BLaER1 (cell line): ENCODE measurements around the gene PML.

Source experiments
- H3K27ac ChIP-seq: shearing (Covaris generic); formaldehyde crosslinking; 2 replicates; pipeline ENCODE4 v1.8.1; 2022
- H3K27me3 ChIP-seq: shearing (Covaris generic); formaldehyde crosslinking; 2 replicates; pipeline ENCODE4 v1.8.1; 2022
- H3K36me3 ChIP-seq: shearing (Covaris generic); formaldehyde crosslinking; 2 replicates; pipeline ENCODE4 v1.8.1; 2022
- H3K4me1 ChIP-seq: shearing (Covaris generic); formaldehyde crosslinking; 2 replicates; pipeline ENCODE4 v1.8.1; 2022
- H3K4me2 ChIP-seq: shearing (Covaris generic); formaldehyde crosslinking; 2 replicates; pipeline ENCODE4 v1.8.1; 2022
- H3K4me3 ChIP-seq: shearing (Covaris generic); formaldehyde crosslinking; 2 replicates; pipeline ENCODE4 v1.8.1; 2022
- H3K9ac ChIP-seq: shearing (Covaris generic); formaldehyde crosslinking; 2 replicates; pipeline ENCODE4 v1.8.1; 2022
- H3K9me3 ChIP-seq: shearing (Covaris generic); formaldehyde crosslinking; 2 replicates; pipeline ENCODE4 v1.8.1; 2022
- H4K20me1 ChIP-seq: shearing (Covaris generic); formaldehyde crosslinking; 2 replicates; pipeline ENCODE4 v1.8.1; 2022
- Cebpa-rat ChIP-seq: shearing (Covaris generic); IDR thresholded peaks from 2 replicates; pipeline ENCODE4 v1.8.1; 2022

PML gene, protein sequence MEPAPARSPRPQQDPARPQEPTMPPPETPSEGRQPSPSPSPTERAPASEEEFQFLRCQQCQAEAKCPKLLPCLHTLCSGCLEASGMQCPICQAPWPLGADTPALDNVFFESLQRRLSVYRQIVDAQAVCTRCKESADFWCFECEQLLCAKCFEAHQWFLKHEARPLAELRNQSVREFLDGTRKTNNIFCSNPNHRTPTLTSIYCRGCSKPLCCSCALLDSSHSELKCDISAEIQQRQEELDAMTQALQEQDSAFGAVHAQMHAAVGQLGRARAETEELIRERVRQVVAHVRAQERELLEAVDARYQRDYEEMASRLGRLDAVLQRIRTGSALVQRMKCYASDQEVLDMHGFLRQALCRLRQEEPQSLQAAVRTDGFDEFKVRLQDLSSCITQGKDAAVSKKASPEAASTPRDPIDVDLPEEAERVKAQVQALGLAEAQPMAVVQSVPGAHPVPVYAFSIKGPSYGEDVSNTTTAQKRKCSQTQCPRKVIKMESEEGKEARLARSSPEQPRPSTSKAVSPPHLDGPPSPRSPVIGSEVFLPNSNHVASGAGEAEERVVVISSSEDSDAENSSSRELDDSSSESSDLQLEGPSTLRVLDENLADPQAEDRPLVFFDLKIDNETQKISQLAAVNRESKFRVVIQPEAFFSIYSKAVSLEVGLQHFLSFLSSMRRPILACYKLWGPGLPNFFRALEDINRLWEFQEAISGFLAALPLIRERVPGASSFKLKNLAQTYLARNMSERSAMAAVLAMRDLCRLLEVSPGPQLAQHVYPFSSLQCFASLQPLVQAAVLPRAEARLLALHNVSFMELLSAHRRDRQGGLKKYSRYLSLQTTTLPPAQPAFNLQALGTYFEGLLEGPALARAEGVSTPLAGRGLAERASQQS

GRCh38 chr15:73994413-73994883 lies at the start of gene PML:
PML (plus strand) TSS chr15:73994716; CDS start chr15:73994813, 97 bp downstream.
- Histone ChIP-seq H3K36me3 (peaks cover 16% of the 10 kb centered on the region), H4K20me1 (peaks cover 33% of the 10 kb centered on the region), H3K4me3 (peak within 1 kb of the TSS; percentile 88), H3K4me2 (peak within 1 kb of the TSS; percentile 97), H3K9ac (peak within 1 kb of the TSS; percentile 86), H3K4me1 (peaks cover 75% of the 10 kb centered on the region), H3K27ac (peak within 1 kb of the TSS; percentile 87), H3K9me3 (no peaks in the 10 kb centered on the region), H3K27me3 (no peaks in the 10 kb centered on the region)
- TF ChIP-seq Cebpa-rat: no peak

GRCh38 chr15:73945130-73945508 lies 49.4 kb upstream of the PML start:
- H3K9ac ChIP-seq: 0 out of 2 replicates have a peak overlapping the region, but pooled peaks have one; percentile 18
- no peak for TF ChIP-seq Cebpa-rat
- no peaks in the 10 kb centered on the region for H3K27me3 ChIP-seq
- H3K4me3 ChIP-seq: no peak overlapping the region
- no peak overlapping the region for H3K27ac ChIP-seq
- H3K4me2 ChIP-seq: peak overlapping the region; percentile 78
- no peaks in the 10 kb centered on the region for H3K9me3 ChIP-seq
- no peaks in the 10 kb centered on the region for H4K20me1 ChIP-seq
- no peaks in the 10 kb centered on the region for H3K36me3 ChIP-seq
- H3K4me1 ChIP-seq: peaks cover 56% of the 10 kb centered on the region

DNA sequence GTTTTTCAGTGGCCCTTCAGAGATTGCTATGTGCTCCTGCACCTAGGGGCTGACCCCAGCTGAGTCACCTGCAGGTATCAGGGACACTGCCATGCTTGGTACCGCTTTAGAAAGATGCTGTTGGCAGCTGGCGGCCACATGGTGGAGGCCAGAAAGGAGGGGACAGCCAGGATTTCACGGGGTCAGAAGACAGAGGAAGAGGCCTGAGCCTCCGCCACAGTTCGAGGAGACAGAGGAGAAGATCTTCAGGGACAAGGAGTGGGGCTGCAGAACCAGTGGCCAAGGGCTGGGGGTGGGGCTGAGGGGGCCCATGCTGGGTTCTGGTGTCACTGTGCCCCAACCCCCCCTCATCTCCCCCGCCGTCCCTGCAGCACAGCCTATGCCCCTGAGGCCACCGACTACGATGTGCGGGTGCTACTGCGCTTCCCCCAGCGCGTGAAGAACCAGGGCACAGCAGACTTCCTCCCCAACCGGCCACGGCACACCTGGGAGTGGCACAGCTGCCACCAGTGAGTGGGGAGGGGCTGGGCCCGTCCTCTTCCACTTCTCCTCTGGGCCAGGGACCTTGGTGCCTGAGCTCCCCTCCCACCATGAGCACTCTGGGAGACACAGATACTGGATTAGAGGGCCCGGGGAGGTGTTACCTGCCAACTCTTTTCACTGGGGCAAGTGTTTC lies 48.3 kb upstream of the PML start:
- Histone ChIP-seq H3K9ac (no peak overlapping the region), H3K4me3 (no peak overlapping the region), H3K4me1 (peaks cover 59% of the 10 kb centered on the region), H3K27me3 (no peaks in the 10 kb centered on the region), H4K20me1 (no peaks in the 10 kb centered on the region), H3K9me3 (no peaks in the 10 kb centered on the region), H3K27ac (no peak overlapping the region; the same call in 1 of the 2 replicates), H3K4me2 (peak overlapping the region; percentile 78), H3K36me3 (no peaks in the 10 kb centered on the region)
- TF ChIP-seq Cebpa-rat: no peak

GRCh38 chr15:73946795-73947370 lies 47.6 kb upstream of the PML start:
- peaks cover 65% of the 10 kb centered on the region for H3K4me1 ChIP-seq
- no peak overlapping the region for H3K27ac ChIP-seq
- H3K4me3 ChIP-seq: no peak overlapping the region
- no peaks in the 10 kb centered on the region for H3K27me3 ChIP-seq
- no peaks in the 10 kb centered on the region for H3K36me3 ChIP-seq
- H3K9me3 ChIP-seq: no peaks in the 10 kb centered on the region
- H3K9ac ChIP-seq: no peak overlapping the region
- H4K20me1 ChIP-seq: no peaks in the 10 kb centered on the region
- H3K4me2 ChIP-seq: peak overlapping the region; percentile 78
- no peak for TF ChIP-seq Cebpa-rat

DNA sequence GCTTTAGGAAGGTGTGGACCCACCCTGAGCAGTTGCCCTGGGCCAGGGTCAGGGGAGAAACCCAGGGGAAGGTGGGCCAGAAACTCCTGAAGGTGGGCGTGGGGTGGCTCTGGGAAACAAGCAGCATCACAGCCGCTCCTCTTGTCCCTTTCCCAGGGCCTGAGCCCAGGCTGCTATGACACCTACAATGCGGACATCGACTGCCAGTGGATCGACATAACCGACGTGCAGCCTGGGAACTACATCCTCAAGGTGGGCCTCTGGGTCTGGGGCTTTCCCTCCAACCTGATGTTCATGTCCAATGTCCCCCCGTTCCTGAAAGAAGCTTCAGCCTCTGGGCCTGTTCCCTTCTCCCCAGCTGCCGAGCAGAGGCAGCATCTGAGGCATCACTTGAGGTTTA lies 46.9 kb upstream of the PML start:
- Histone ChIP-seq H3K4me1 (peaks cover 72% of the 10 kb centered on the region), H3K27ac (no peak overlapping the region), H3K4me3 (no peak overlapping the region), H3K9ac (no peak overlapping the region), H4K20me1 (no peaks in the 10 kb centered on the region), H3K9me3 (no peaks in the 10 kb centered on the region), H3K27me3 (no peaks in the 10 kb centered on the region), H3K4me2 (no peak overlapping the region), H3K36me3 (no peaks in the 10 kb centered on the region)
- TF ChIP-seq Cebpa-rat: no peak

- Histone ChIP-seq H4K20me1 (no peaks in the 10 kb centered on the region), H3K36me3 (no peaks in the 10 kb centered on the region), H3K9ac (no peak overlapping the region), H3K27me3 (no peaks in the 10 kb centered on the region), H3K4me1 (peaks cover 75% of the 10 kb centered on the region), H3K4me3 (no peak overlapping the region), H3K27ac (no peak overlapping the region), H3K4me2 (no peak overlapping the region), H3K9me3 (no peaks in the 10 kb centered on the region)
- TF ChIP-seq Cebpa-rat: no peak
These were observed 46.1 kb upstream of the PML start for GRCh38 chr15:73948396-73948795.

DNA sequence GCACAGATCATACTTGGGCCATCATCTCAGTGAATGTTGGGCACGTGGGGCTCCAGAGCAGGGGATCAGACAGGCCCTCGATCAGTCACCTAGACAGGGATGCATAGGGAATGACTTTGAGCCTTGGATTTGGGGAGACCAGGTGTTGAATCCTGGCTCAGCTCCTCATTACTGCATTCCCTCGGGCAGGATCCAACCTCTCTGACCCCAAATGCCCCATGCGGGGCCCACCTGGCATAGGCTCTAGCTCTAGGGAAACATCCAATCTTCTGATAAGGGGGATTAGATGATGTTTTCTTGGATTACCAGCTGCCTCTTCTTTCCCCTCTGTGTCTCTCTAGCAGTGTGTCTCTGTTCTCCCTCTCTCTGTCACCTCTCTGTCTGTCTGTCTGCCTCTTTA lies 45.5 kb upstream of the PML start:
- peaks cover 78% of the 10 kb centered on the region for H3K4me1 ChIP-seq
- no peak overlapping the region for H3K27ac ChIP-seq
- no peaks in the 10 kb centered on the region for H3K36me3 ChIP-seq

DNA sequence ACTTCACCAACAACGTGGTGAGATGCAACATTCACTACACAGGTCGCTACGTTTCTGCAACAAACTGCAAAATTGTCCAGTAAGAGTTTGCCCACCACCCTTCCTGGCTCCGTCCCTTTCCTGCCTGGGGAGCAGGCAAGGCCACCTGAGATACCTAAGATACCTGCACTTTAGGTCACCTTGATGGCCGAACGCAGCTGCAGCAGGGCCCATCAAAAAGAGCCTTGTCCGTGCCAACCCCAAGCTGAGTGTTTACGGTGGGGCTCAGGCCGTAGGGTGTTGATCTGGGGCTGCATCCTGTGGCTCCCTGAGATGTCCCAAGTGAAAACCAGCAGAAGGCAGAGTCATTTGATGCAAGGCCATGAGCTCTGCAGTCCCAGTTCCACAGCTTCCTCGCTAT lies 45.0 kb upstream of the PML start:
- Histone ChIP-seq H3K4me3 (no peak overlapping the region), H3K4me1 (peaks cover 78% of the 10 kb centered on the region), H3K9me3 (no peaks in the 10 kb centered on the region), H3K27me3 (no peaks in the 10 kb centered on the region), H3K9ac (no peak overlapping the region), H3K27ac (no peak overlapping the region), H4K20me1 (no peaks in the 10 kb centered on the region), H3K4me2 (no peak overlapping the region), H3K36me3 (no peaks in the 10 kb centered on the region)
- TF ChIP-seq Cebpa-rat: no peak

More for the DNA sequence above, 45.5 kb upstream of the PML start:
- Histone ChIP-seq H3K4me3 (no peak overlapping the region), H3K9me3 (no peaks in the 10 kb centered on the region), H3K27me3 (no peaks in the 10 kb centered on the region), H3K4me2 (no peak overlapping the region), H3K9ac (no peak overlapping the region), H4K20me1 (no peaks in the 10 kb centered on the region)
- no peak for TF ChIP-seq Cebpa-rat

DNA sequence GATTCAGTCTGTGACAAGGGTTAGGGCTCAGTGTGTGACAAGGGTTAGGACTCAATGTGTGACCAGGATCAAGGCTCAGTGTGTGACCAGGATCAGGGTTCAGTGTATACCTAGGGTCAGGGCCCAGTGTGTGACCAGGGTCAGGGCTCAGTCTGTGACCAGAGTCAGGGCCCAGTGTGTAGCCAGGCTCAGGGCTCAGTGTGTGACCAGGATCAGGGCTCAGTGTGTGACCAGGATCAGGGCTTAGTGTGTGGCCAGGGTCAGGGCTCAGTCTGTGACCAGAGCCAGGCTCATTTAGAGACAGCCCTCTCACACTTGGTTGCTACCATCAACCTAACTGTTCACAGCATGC lies 44.1 kb upstream of the PML start:
- Histone ChIP-seq H3K4me1 (peaks cover 70% of the 10 kb centered on the region), H3K4me3 (no peak overlapping the region), H4K20me1 (no peaks in the 10 kb centered on the region), H3K27me3 (no peaks in the 10 kb centered on the region), H3K9me3 (no peaks in the 10 kb centered on the region), H3K4me2 (peak overlapping the region; percentile 81), H3K27ac (peak overlapping the region; percentile 72), H3K36me3 (no peaks in the 10 kb centered on the region), H3K9ac (peak overlapping the region; percentile 41; the same call in 1 of the 2 replicates)
- TF ChIP-seq Cebpa-rat: no peak
